ENCODE data around the gene DBNL.

DBNL gene

DNA sequence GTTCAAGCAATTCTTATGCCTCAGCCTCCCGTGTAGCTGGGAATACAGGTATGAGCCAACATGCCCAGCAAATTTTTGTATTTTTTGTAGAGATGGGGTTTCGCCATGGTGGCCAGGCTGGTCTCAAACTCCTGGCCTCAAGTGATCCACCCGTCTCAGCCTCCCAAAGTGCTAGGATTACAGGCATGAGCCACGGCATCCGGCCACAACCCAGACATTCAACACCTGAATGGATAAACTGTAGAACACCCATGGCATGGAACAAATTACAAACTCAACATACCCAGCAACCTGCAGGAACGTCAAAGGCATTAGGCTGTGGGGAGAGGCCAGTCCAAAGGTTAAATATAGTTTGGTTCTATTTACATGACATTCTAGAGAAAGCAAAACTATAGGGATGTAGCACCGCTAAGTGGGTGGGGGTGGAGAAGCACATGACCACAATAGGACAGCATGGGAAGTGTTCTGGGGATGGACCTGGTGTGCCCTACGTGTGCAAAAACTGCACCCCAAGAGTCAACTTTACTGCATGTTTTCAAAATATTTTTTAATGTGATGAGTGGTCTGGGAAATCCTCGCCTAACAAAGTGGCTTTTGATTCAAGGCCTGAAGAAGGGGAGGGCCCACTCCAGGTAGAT is 27.3 kb downstream of the DBNL start:
- TF ChIP-seq, protein P1, sequence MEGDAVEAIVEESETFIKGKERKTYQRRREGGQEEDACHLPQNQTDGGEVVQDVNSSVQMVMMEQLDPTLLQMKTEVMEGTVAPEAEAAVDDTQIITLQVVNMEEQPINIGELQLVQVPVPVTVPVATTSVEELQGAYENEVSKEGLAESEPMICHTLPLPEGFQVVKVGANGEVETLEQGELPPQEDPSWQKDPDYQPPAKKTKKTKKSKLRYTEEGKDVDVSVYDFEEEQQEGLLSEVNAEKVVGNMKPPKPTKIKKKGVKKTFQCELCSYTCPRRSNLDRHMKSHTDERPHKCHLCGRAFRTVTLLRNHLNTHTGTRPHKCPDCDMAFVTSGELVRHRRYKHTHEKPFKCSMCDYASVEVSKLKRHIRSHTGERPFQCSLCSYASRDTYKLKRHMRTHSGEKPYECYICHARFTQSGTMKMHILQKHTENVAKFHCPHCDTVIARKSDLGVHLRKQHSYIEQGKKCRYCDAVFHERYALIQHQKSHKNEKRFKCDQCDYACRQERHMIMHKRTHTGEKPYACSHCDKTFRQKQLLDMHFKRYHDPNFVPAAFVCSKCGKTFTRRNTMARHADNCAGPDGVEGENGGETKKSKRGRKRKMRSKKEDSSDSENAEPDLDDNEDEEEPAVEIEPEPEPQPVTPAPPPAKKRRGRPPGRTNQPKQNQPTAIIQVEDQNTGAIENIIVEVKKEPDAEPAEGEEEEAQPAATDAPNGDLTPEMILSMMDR (conservative IDR thresholded peaks at IDR 0.05; ENCODE audit: control insufficient read depth, insufficient read depth, low read depth, low read length) = no peak
- no peak for DNase-seq (ENCODE audit: low read depth)
- H3K4me3 ChIP-seq (ENCODE audit: control insufficient read depth, low read depth, low read length) = no peak overlapping the region

DNA sequence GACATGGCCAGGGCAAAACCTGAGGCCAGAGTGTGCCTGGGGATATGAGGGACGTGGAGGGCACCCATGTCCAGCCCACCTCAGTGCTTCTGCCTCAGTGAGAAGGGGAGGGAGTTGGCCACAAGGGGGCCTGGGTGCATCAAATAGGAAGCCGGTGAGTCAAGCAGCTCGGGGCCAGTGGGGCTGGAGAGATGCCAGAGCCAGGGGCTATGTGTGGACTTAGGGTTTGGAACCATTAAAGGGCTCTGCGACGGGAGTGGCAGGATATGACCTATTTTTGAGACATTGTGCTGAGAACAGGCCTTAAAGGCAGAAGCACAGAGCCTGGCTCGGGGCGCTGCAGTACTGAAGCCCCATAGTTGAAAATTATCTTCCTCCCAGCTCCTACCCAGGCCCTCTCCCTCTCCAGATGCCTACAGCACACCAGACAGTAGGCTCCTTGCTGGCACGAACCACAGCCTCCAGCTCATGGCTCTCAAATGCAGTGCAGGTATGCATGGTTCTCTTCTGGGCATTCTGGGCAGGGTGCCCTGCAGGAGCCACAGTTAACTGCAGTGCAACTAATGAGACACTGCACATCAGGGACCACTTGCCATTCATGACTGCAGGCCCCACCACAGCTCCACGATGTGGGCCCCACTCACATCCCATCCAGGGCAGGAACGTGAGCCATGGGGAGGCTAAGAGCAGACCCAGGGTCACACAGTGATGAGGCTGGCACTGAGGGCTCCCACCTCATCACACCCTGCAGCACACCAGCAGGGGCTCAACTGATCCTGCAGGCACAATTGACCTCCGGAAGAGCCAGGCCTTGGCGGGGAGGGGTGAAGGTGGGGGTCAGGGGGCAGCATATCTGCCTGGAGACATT is 28.1 kb downstream of the DBNL start:
- TF ChIP-seq, protein P1 (conservative IDR thresholded peaks at IDR 0.05; ENCODE audit: control insufficient read depth, insufficient read depth, low read depth, low read length) = peak; percentile 92
- DNase-seq (ENCODE audit: low read depth) = peak; percentile 91

DNA sequence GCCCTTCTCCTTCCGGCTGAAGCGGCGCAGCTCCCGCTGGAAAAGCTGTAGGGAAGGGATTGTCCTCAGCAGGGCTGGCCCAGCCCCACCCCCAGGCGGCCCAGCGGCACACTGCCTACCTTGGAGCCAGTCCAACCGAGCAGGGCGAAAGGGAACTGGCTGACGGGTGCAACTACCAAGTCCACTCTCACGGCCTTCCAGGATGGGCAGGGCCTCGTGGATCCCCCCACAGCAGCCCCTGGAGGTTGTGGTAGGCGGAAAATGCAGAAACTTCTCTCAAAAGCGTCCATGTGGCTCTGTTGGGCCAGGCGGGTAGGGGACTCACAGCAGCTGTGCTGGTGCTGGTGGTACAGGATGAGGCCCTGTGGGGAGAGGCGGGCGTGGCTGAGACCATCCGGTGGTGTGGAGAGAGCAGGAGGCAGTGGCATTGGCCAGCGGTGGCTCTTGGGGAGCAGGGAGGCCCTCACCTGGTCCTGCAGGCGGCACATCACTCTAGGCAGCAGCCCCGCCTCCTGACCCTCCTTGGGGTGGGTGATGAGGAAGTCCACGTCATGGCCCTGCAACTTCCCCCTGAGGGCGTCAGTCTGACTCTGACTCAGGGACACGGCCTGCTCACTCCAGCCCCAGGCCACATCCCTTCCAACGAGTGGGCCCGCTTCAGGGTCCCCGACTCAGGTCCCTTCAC is 29.3 kb downstream of the DBNL start:
- TF ChIP-seq, protein P1 (conservative IDR thresholded peaks at IDR 0.05; ENCODE audit: control insufficient read depth, insufficient read depth, low read depth, low read length) = no peak
- H3K4me3 ChIP-seq (ENCODE audit: control insufficient read depth, low read depth, low read length) = no peak overlapping the region
- peak; percentile 71 for DNase-seq (ENCODE audit: low read depth)

More for the DNA sequence above, 28.1 kb downstream of the DBNL start:
- no peak overlapping the region for H3K4me3 ChIP-seq (ENCODE audit: control insufficient read depth, low read depth, low read length)

DNA sequence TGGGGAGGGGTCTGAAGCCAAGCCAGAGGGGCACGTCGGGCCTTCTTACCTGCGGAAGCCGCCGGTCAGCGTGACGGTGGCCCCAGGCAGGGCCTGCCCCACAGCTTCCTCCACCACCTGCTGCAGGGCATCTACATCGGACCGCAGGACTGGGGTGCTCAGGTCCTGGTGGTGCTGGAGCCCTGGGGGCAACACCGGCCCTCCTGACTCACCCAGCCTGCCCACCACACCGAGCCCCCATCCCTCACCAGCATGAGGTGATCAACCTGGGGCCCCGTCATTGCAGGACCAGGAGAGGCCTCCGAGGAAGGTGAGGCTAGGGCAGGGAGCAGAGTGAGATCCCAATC is 29.8 kb downstream of the DBNL start:
- no peak for DNase-seq (ENCODE audit: low read depth)
- TF ChIP-seq, protein P1 (conservative IDR thresholded peaks at IDR 0.05; ENCODE audit: control insufficient read depth, insufficient read depth, low read depth, low read length) = no peak
- H3K4me3 ChIP-seq (ENCODE audit: control insufficient read depth, low read depth, low read length) = no peak overlapping the region

DNA sequence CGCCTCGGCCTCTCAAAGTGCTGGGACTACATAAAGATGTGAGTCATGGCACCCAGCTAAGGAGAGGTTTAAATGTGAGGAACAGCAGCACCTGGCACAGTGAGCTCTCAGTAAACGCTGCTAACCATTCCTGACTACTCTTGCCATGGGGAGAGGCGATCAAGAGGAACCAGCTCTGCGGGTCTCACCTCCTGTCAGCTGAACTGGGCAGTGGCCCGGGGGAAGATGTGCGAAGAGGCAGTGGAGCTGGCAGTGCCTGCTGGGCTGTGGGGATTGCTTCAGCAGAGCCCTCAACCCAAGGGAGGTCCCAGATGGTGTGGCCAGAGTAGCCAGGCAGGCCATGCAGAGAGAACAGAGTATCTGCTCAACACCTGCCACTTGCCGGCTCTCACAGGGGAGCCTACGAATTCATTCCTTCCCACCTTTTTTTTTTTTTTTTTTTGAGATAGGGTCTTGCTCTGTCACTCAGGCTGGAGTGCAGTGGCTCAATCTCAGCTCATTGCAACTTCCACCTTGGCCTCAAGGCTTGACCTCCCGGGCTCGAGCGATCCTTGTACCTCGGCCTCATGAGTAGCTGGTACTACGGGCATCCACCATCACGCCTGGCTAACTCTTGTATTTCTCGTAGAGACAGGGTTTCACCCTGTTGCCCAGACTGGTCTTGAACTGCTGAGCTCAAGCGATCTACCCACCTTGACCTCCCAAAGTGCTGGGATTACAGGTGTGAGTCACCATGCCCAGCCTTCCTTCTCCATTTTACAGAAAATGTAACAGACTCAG is 31.0 kb downstream of the DBNL start:
- DNase-seq (ENCODE audit: low read depth) = no peak

More for the DNA sequence above, 31.0 kb downstream of the DBNL start:
- H3K4me3 ChIP-seq (ENCODE audit: control insufficient read depth, low read depth, low read length) = no peak overlapping the region
- TF ChIP-seq, protein P1 (conservative IDR thresholded peaks at IDR 0.05; ENCODE audit: control insufficient read depth, insufficient read depth, low read depth, low read length) = no peak

All from fibroblast of mammary gland (primary cell).